ENCODE measurements around the gene OLFML2A. TPM values are rescaled to one million over a fixed set of nuclear protein-coding genes. Genes with fewer than 3 reads are reported as not detected.
A peak's percentile ranks its signal among the peaks of the same experiment; 100 is the strongest.

The OLFML2A gene
- total and polyA plus RNA-seq, 2 of the 13 experiments (the other 11 are each of a cell fraction or from before 2014, with no cell fraction given) = 0.01 to 0.02 TPM

GRCh38 chr9:124769549-124770358 is 7.2 kb upstream of the OLFML2A start (continued):
- TF ChIP-seq GMEB1 (CRISPR knock-in tag; IDR thresholded peaks at IDR 0.05; ENCODE audit: borderline replicate concordance) (peak; percentile 11; the same call in 1 of the 2 replicates), ZNF30 (CRISPR knock-in tag; IDR thresholded peaks at IDR 0.05) (0 out of 2 replicates have a peak, but pooled peaks have one; percentile 46), ZNF264 (CRISPR knock-in tag; IDR thresholded peaks at IDR 0.05) (0 out of 2 replicates have a peak, but pooled peaks have one; percentile 11), TBX2 (CRISPR knock-in tag; IDR thresholded peaks at IDR 0.05; ENCODE audit: borderline replicate concordance) (peak; percentile 65; the same call in 1 of the 2 replicates), ZNF280D (CRISPR knock-in tag; IDR thresholded peaks at IDR 0.05) (0 out of 2 replicates have a peak, but pooled peaks have one; percentile 43), ZNF468 (CRISPR knock-in tag; IDR thresholded peaks at IDR 0.05) (no peak), GATAD2A (CRISPR knock-in tag; IDR thresholded peaks at IDR 0.05) (0 out of 2 replicates have a peak, but pooled peaks have one; percentile 34), ZNF12 (CRISPR knock-in tag; IDR thresholded peaks at IDR 0.05) (no peak), ZNF263 (CRISPR knock-in tag; IDR thresholded peaks at IDR 0.05) (peak; percentile 54), ARID4A (CRISPR knock-in tag; IDR thresholded peaks at IDR 0.05; ENCODE audit: borderline replicate concordance) (peak; percentile 16; the same call in 1 of the 2 replicates), NR2F1 (CRISPR knock-in tag; IDR thresholded peaks at IDR 0.05) (no peak; a peak in 1 of 4 replicates), RBFOX2 (IDR thresholded peaks at IDR 0.05; ENCODE audit: low read depth, low read length) (peak; percentile 47; the same call in 1 of the 2 replicates), KMT2B (CRISPR knock-in tag; IDR thresholded peaks at IDR 0.05) (peak; percentile 69; the same call in 1 of the 2 replicates), KDM2A (CRISPR knock-in tag; IDR thresholded peaks at IDR 0.05; ENCODE audit: borderline replicate concordance, low read depth) (0 out of 2 replicates have a peak, but pooled peaks have one; percentile 45), ZNF232 (CRISPR knock-in tag; IDR thresholded peaks at IDR 0.05; ENCODE audit: borderline replicate concordance) (no peak)

Data from HepG2 (cell line).